PC-3 (cell line): ENCODE results near the gene OSMR.

Experiments used
- CTCF ChIP-seq: fragments of 300-600 bp; sonication (generic); conservative IDR thresholded peaks from 2 replicates; pipeline ENCODE4 v1.5.1; 2017; ENCODE audit warnings: antibody characterized with exemption, low read depth, mild to moderate bottlenecking, low read length
- EZH2 ChIP-seq: fragments of 300-600 bp; sonication (generic); IDR thresholded peaks from one replicate; pipeline ENCODE4 v1.6.1; 2017; ENCODE audit warnings: antibody characterized with exemption, mild to moderate bottlenecking, low read length; ENCODE audit not compliant: unreplicated experiment
- EZH2phosphoT487 ChIP-seq: fragments of 300-600 bp; sonication (generic); IDR thresholded peaks from 2 replicates; pipeline ENCODE4 v1.6.1; 2018; ENCODE audit warnings: mild to moderate bottlenecking, antibody characterized with exemption, low read length, borderline replicate concordance

GRCh38 chr5:38845526-38846378 lies at the start of gene OSMR:
- no peak for TF ChIP-seq CTCF
- TF ChIP-seq EZH2phosphoT487 = peak; percentile 93
- no peak for TF ChIP-seq EZH2
